Measurements from ENCODE around the gene BCL2. TPM values are rescaled to one million over a fixed set of nuclear protein-coding genes. Genes with fewer than 3 reads are reported as not detected.
"Not testable (repeated sequence)": the region's sequence is repeated elsewhere in the genome, so short reads cannot be mapped to it uniquely, and the experiment has no call there.

BCL2 gene
- total RNA-seq, 2 donors from 2014 or later, result 11.6 to 13.5 TPM

DNA sequence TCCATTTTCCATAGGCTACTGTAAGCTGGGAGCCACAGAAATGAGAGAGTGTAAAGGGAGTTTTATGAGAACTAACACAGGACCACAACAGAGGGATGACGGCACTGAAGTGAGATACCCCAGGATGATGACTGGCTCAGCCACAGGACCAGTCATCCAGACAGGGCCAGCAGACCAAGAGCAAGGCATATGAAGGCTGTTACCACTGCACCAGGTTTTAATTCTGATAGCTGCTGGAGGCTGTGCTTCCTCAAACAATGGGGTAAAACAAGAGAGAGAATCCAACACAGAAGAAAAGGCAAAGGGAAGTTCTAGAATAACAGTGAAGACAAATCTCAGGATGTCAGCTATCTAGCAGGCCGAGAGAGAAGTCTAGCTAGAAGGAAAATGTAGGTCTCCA lies 94.9 kb downstream of the BCL2 start:
- DNase-seq (ENCODE audit: low spot score), result no peak
- intact Hi-C loops (cut with DNase I), result loop anchor here in 1 of 2 donors (5.0 kb wide), 1 partner anchor 42 kb away; no protein-coding TSS in a partner anchor

DNA sequence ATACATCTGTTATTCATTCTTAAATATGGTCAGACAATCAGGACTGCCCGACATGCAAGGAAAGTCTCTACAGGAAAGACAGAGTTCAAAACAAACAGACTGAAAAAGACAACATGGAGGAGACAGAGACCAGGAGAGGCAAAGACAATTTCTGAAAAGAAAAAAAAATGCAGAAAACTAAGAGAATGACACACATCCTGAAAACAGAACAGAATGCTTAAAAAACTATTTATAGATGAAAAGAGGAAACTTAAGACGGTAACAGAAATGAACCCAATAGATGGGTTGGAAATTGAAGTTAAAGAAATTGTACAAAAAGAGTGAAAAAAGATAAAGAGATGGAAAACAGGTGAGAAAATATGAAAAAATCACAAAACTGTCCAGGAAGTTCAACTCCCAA lies 95.7 kb downstream of the BCL2 start:
- intact Hi-C loops (cut with DNase I), result no loop called here

DNA sequence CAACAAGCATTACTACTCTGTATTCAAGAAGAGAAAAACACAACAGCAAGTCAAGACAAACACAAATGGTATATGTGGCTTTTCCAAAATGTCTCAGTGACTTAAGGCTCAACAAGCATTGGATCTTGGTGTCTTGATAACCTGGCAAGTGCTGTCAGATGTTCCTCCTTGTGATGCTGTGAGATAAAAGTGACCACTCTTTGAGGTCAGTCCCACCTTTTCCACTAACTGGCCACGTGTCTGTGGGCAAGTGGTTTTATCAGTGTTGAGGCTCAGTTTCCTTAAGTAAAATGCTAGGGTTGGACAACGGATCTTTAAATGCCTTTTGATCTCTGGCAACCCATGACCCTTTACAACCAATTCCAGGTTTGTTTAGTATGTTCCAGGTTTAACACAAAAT lies 98.7 kb downstream of the BCL2 start:
- no peak for DNase-seq (ENCODE audit: low spot score)
- intact Hi-C loops (cut with DNase I), result no loop called here

More for the DNA sequence above, 95.7 kb downstream of the BCL2 start:
- DNase-seq (ENCODE audit: low spot score), result no peak

DNA sequence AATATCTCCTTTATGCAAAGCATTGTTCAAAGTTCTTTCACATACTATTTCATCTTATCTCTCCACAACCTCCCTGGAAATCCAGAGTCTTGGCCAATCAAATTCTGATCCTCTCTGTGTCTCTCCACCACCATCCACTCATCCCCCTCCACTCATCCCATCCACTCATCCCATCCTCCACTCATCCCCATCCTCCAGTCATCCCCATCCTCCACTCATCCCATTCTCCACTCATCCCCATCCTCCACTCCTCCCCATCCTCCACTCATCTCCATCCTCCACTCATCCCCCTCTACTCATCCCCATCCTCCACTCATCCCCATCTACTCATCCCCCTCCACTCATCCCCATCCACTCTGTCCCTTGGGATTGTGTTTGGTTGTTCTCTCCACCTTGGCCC lies 101.1 kb downstream of the BCL2 start:
- intact Hi-C loops (cut with DNase I), result no loop called here
- no peak for DNase-seq (ENCODE audit: low spot score)

DNA sequence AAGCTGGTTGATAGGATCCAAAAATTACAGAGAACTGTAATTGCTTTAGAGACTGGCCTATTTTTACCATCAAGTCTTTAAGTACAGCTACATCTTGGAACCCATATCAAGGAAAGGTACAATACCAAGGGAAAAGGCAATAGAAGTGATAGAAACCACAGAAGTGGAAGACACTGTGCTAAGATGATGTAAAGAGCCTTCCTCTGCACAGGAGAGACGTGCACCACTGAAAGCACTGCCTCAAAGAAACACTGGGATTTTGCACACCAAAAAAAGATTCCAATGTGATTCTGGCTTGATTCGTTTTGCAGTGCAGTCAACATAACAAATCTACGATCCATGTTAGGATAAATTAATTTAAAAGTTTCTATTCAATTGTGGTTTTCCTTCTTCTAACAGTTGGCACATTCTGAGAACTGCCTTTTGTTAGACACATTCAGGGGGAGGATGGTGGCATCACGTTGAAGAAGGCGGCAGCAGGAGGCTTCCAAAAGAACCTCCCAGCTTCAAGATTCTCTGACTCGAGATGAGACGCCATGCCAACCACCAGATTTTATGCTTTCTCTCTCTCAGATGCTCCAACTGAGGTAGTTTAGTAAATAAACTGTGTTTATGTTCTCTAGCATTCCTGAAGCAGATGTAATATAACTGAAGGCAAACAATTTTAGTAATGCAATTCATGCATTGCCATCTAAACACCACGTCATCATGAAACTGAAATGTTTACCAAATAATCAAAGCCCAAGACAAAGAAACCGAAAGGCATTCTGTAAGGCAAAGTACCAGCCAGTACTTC lies 102.9 kb downstream of the BCL2 start:
- intact Hi-C loops (cut with DNase I), result no loop called here
- no peak for DNase-seq (ENCODE audit: low spot score)

DNA sequence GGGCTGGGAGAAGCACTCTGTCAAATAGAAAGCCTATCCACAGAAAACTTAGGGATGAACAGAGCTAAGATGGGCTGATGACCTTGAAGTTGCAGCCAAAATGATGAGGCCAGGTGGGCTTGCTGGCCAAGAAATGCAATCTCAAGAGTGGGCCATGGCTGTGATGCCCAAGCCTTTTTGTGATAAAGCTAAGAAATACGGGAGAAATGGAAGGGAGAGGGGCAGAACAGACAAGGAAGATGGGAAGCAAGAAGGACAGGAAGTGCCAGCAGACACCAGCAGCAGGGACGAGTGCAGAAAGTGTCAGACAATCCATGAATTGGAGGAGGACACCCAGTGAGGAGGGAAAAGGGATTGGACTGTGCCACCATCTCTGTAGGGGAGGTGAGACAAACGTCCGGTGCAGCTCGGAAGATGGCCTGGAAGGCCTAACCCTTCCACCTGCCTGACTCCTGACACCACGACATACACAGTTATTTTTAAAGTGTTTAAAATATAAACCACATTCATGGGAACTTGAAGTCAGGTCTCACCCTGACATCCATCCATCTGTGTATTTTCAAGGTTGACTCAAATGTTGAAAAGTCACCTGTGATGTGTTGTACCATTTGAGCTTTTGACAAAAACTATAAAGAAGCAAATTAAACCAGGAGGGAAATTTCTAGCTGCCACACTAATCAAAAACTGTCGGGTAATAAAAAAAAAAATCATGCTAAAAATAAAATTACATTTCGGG lies 105.5 kb downstream of the BCL2 start:
- no peak for DNase-seq (ENCODE audit: low spot score)
- intact Hi-C loops (cut with DNase I), result no loop called here

DNA sequence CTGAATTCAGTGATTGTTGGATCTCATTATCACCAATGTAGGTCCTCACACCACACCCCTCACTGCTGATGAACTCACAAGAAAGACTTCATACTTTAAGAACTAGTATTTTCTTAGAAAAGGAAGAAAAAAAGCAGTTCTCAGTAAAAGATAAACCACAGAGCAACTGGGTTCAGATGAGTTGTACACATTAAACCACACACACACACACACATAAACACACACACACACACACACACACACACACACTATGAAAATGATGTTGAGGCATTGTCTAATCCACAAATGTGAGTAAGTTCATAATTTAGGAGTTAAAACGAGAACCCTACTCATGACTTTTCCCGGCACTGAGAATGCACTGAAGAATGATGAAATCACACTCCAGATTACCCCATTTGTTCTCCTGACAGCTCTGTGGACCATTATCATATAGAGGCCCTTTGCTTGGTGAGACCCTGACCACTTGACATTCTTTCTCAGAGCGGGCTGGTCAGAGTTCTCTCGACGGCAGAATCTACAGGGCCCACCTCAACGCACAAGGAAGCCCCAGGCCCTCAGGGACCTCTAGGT lies 106.2 kb downstream of the BCL2 start:
- no peak for DNase-seq (ENCODE audit: low spot score)
- intact Hi-C loops (cut with DNase I), result no loop called here

DNA sequence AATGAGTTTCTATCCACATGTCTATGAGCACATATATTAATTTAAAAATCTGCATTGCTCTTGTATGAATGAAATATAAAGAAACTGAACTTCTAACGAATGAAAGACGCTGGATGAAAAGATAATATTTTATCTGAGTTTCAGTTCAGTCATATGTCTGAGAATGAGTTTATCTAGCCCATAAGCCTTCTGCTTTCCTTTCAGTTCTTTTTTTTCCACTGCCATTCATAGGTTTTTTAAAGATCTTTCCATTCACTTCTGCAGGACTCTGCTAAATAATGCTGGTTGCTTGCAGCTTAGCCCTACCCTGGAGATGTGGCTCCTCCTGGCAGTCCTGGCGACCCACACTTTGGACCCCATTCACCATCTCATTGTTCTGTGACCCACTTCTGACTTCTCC lies 109.0 kb downstream of the BCL2 start:
- no peak for DNase-seq (ENCODE audit: low spot score)
- intact Hi-C loops (cut with DNase I), result no loop called here

DNA sequence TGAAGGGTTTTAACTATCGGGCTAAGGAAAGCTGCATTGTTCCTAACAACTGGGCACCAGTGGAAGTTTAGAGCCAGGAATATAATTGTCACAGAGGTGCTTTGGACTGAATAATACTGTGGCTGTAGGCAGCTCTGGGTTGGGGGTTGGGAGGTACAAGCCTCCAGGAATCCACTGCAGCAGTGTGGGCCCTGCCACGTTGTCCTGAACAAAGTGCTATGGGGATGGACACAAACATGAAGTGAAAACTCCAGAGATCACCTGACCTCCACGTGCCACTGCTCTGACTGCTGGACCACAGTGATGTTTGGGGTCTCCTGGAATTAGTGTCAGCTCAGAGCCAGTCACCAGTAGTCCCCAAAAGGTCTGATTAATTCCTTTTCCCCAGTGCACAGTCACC lies 110.9 kb downstream of the BCL2 start:
- intact Hi-C loops (cut with DNase I), result no loop called here
- DNase-seq (ENCODE audit: low spot score), result no peak

DNA sequence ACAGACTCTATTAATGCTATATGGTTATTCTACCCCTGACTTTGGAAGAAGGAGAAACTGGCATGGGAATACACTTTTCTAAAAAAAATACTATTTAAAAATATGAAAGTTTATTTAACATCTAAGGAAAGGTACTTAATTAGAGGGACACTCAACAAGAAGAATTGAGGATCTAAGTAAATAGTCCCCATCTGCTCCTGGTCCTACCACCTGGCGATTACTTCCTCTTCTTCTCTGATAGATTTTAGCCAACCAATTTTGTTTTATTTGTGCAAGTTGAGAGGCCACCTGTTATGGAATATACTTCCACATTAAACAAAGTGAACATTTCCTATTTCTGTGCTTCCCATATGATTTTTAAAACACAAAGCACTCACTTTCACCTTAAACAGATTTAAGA lies 111.7 kb downstream of the BCL2 start:
- intact Hi-C loops (cut with DNase I), result no loop called here
- no peak for DNase-seq (ENCODE audit: low spot score)

DNA sequence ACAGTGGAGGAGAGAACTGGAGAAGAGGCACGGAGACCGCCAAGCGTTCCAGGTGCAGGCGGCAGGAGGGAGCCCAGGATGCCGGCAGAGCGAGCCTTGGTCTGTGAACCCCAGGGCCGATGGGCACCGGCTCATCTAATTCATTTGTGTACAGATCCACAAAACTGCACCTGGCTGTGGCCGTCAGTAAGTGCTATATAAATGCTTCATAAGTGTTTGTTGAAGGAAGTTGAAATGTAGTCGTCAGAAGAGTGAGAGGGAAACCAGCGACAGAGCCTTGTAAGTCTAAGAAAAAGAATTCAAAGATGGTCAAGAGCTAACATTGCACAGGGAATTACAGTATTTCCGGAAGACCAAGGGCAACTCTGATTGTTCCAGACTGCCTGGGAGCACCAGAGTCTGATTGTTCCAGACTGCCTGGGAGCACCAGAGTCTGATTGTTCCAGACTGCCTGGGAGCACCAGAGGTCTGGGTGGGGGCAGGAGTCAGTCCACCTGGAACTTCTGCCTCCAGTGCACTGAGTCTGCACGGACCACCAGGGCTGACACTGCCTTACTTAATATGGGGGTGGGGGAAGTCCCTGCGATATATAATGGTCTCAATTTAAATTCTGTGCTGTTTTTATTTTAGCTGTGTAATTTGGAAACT lies 112.3 kb downstream of the BCL2 start:
- DNase-seq (ENCODE audit: low spot score), result no peak
- intact Hi-C loops (cut with DNase I), result no loop called here

DNA sequence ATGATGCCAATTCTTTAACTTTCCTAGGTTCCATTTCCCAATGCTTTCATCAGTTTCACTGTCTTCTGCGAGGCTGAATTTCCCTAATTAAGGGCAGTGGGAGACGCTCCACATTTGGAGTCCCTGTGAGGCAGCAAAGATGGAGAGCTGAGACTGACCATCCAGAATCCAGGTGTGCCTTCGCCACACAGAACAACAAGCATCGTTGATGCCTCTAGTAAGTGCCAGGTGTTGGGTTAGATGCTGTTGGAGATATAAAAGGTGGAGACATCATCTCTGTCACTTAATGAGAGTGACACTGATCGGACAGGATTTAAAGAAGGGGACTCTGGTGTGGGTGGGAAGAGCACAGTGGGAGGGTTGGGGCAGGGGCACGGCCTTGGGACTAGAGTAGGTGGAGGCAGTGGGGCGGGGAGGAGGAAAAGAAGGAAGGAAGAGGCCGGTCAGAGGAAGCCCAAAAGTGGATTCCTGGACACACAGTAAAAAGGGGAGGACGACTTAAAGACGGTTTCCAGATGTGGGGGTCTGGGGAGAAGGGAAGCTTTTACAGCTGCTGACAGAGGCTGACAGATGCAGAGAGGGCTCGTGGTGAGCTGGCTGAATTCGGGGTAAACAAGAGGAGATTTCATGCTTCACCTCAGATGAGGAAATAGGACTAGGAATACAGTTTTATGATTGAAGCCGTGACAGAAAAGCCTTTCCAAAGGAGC lies 113.0 kb downstream of the BCL2 start:
- intact Hi-C loops (cut with DNase I), result no loop called here
- no peak for DNase-seq (ENCODE audit: low spot score)

DNA sequence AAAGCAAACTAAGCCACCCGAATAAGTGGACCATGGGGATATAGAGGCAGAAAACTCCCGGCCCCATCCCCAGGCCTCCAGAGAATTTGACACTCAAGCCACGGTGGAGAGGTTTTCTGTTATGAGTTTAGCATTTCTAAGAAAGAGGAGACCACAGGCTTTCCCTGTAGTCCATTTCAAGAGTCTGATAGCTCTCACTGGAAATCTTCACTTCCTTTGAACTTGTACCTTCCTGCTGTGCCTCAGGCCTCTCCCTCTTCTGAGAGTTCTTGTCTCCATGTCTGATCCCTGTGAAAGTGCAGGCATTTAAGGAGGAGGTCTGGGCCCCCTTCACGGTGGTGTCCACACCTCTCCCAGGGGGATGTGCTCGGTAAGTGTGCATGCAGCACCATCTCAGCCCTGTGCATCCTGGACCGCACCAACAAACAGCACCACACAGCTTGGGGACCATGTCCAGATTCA lies 113.7 kb downstream of the BCL2 start:
- intact Hi-C loops (cut with DNase I), result no loop called here
- no peak for DNase-seq (ENCODE audit: low spot score)

DNA sequence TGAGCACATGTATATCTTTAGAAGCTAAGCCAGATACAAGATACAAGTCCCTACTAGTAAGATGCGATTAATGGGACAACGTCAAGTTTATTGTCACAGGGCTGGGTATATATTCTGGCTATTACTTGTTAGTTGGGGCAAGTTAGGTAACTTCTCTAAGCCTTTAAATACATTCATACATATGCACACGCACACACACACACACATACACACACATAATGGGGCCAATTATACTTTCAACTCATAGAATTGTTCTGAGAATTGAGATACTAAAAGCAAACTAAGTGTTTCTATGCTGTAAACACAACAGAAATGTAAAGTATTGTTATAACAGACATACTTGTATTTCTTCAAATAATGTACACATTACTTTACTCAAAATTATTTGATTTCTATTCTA lies 116.1 kb downstream of the BCL2 start:
- intact Hi-C loops (cut with DNase I), result no loop called here

DNA sequence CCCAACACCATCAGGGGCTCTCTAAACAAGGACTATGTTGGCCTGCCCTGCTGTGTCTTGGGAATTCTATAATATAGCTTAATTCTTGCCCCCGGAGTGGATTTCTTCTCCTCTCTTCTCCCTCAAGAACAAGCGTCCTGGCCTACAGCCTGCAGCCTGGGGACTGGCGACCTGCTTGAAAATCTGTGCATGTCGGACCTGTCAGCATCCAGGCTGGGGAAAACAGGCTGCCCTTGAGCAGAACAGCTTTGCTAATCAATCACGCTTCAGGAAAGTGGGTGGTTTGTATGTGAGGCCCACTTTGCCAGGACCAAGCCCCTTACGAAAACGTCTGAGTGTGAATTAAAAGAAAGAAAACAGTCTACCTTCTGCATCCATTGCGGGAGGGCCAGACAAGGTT lies 116.7 kb downstream of the BCL2 start:
- intact Hi-C loops (cut with DNase I), result no loop called here
- DNase-seq (ENCODE audit: low spot score), result no peak

More for the DNA sequence above, 116.1 kb downstream of the BCL2 start:
- DNase-seq (ENCODE audit: low spot score), result no peak

DNA sequence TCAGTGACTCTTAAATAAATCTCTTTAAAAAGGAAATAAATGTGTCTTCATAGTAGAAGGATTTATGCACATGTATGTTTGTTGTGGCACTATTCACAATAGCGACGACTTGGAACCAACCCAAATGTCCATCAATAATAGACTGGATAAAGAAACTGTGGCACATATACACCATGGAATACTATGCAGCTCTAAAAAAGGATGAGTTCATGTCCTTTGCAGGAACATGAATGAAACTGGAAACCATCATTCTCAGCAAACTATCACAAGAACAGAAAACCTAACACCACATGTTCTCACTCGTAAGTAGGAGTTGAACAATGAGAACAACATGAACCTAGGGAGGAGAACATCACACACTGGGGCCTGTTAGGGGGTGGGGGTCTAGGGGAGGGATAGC lies 118.1 kb downstream of the BCL2 start:
- intact Hi-C loops (cut with DNase I); DNase-seq (ENCODE audit: low spot score): not testable (repeated sequence)

DNA sequence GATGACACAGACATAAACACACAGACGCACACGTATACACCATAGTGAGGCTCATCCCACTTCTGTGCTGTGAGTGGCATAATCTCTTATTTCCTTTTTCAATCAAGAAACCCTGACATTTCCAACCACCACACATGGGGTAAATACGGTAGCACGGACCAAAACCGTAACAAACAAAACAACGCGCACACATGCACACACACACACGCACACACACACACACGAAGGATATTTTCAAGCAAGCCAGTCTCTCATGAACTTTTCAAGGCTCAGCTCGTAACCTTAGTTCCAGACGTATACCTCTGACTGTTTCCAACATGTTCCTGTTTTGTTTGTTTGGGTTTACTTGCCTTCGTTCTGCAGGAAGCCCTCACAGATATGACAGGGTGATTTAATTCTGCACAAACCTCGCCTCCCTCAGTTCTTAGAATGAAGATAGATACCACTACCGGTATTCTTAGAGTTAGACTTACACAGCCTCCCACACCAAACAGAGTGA lies 119.8 kb downstream of the BCL2 start:
- no peak for DNase-seq (ENCODE audit: low spot score)
- intact Hi-C loops (cut with DNase I), result no loop called here

DNA sequence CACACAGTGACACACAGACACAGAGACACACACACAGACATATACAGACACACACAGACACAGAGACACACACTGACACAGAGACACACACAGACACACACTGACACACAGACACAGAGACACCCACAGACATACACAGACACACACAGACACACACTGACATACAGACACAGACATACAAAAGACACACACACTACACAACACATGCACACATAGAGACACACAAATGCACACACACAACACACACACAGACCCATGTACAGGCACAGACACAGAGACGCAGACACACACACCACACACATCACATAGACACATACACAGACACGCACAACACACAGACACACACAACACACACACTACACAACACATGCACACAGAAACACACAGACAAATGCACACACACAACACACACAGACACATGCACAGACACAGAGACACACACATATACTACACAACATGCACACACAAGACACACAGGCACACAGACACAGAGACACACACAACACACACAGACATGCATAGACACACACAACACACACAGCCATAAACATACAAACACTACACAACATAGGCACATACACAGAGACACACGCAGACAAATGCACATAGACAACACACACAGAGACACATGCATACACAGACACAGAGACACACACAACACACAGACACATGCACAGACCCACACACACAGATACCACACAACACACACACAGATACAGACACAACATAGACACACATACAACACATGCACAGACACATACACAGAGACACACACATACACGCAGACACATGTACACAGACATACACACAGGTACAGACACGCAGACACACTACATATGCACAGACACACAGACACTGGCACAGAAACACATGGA lies 120.5 kb downstream of the BCL2 start:
- intact Hi-C loops (cut with DNase I), result no loop called here
- no peak for DNase-seq (ENCODE audit: low spot score)
